SK-N-SH (cell line): ENCODE data around the gene PPP1CA.

Experiments
- CTCF ChIP-seq: fragments of 200-600 bp; sonication (generic); IDR thresholded peaks from 2 replicates; pipeline ENCODE4 v1.6.1; 2017; ENCODE audit warnings: antibody characterized with exemption, mild to moderate bottlenecking, moderate library complexity
- MAX ChIP-seq: IDR thresholded peaks from 2 replicates; pipeline ENCODE4 v1.4.0; 2012; ENCODE audit warnings: low read depth
- MEF2A ChIP-seq: IDR thresholded peaks from 2 replicates; pipeline ENCODE4 v1.4.0; 2012; ENCODE audit warnings: low read depth, borderline replicate concordance
- NFIC ChIP-seq: IDR thresholded peaks from 2 replicates; pipeline ENCODE4 v1.4.0; 2012; ENCODE audit warnings: borderline replicate concordance
- PBX3 ChIP-seq: IDR thresholded peaks from 2 replicates; pipeline ENCODE4; 2012
- POLR2AphosphoS5 ChIP-seq: IDR thresholded peaks from 2 replicates; pipeline ENCODE4 v1.6.1; 2012; ENCODE audit warnings: low read depth, low read length
- RAD21 ChIP-seq: IDR thresholded peaks from 2 replicates; pipeline ENCODE4 v1.6.1; 2012; ENCODE audit warnings: mild to moderate bottlenecking, low read length
- RCOR1 ChIP-seq: fragments of 150-350 bp; IDR thresholded peaks from 2 replicates; pipeline ENCODE4 v1.6.1; 2017; ENCODE audit warnings: antibody characterized with exemption, low read length
- REST ChIP-seq: IDR thresholded peaks from 2 replicates; pipeline ENCODE4 v1.6.1; 2012; ENCODE audit warnings: mild to moderate bottlenecking, low read depth, low read length, moderate library complexity
- TAF1 ChIP-seq: IDR thresholded peaks from 2 replicates; pipeline ENCODE4 v1.6.1; 2012; ENCODE audit warnings: low read depth, mild to moderate bottlenecking, low read length, moderate library complexity, borderline replicate concordance
- TCF12 ChIP-seq: IDR thresholded peaks from 2 replicates; pipeline ENCODE4 v1.4.0; 2012
- USF1 ChIP-seq: IDR thresholded peaks from 2 replicates; pipeline ENCODE4 v1.4.0; 2012; ENCODE audit warnings: low read depth, borderline replicate concordance
- YY1 ChIP-seq: IDR thresholded peaks from 2 replicates; pipeline ENCODE4 v1.4.0; 2012; ENCODE audit warnings: low read depth, mild to moderate bottlenecking

- no peak for TF ChIP-seq MEF2A
- no peak for TF ChIP-seq PBX3
- no peak for TF ChIP-seq CTCF
- TF ChIP-seq RAD21 = no peak
- no peak for TF ChIP-seq TAF1
- TF ChIP-seq REST = no peak
- no peak for TF ChIP-seq YY1
- no peak for TF ChIP-seq TCF12
- no peak for TF ChIP-seq MAX
- no peak for TF ChIP-seq RCOR1
- TF ChIP-seq POLR2AphosphoS5 = no peak
- no peak for TF ChIP-seq NFIC
- no peak for TF ChIP-seq USF1
These were observed 2.7 kb downstream of the PPP1CA start for GRCh38 chr11:67398661-67399563.
